HS-5 (cell line): ENCODE results near the gene CDH12.
"Not testable (repeated sequence)": the region's sequence is repeated elsewhere in the genome, so short reads cannot be mapped to it uniquely, and the experiment has no call there.

Experiments
- DNase-seq: peaks from one replicate; pipeline ENCODE4 v3.0.0-alpha.2; 2012; ENCODE audit warnings: low read depth

CDH12 gene

DNA sequence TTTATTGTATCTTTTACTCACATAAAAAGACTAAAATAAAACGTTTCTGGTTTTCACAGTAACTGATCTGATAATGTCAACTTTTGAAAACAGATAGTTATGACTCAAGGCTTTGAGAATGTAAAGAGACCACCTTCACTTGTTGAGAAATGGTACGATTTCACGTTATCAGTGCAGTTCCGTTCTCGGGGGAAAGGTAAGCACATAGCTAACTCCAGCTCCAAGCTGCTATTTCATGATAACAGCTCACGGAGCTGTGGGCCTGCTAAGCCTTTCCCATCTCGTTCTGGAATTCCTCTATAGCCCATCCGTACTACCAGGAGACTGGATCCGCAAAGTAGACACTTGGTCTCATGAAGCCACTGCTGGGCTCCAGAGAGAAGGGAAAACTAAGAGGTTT lies 701.3 kb downstream of the CDH12 start:
- DNase-seq: not testable (repeated sequence)

DNA sequence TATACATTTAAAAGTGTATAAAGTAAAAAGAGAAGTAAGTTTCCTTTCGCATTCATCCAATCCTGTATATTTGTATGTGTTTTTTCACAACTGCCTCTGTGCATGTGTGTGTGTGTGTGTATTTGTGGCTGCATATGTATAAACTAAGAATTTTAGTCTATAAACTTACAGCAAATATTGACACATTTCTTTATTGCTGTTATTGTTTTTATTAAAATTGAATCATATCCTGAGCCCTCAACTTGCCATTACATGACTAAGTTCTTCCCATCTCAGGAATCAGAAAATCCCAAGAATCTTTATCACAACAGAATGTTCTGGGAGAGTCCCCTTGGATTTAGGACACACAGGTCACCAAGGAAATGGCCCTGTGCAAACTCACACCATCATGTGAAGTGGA lies 712.7 kb downstream of the CDH12 start:
- not testable (repeated sequence) for DNase-seq

- not testable (repeated sequence) for DNase-seq
Measured at GRCh38 chr5:22139662-22140300, 713.4 kb downstream of the CDH12 start.

- DNase-seq: no peak
Measured at GRCh38 chr5:22111320-22111719, 741.8 kb downstream of the CDH12 start.

DNA sequence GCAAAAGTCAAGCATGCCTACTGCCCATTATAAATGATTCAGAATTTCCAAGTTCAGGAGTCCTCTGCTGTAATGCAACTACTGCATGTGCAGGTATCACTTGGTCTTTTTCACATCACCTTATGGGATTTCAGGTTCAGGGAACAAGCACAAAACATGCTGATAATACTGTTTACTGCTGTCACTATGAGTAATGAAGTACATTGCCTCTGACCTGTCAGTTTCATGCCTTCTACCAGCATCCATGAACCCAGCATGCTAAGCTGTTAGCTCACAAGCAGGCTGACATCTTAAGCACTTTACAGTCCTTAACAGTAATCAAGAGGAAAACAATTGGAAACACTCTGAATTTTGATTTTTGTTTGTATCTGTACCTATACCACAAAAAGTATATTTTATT lies 743.8 kb downstream of the CDH12 start:
- no peak for DNase-seq

GRCh38 chr5:22108545-22108944 lies 744.6 kb downstream of the CDH12 start:
- no peak for DNase-seq

GRCh38 chr5:22102823-22103359 lies 750.3 kb downstream of the CDH12 start:
- no peak for DNase-seq

- no peak for DNase-seq
Measured at GRCh38 chr5:22088517-22088916, 764.6 kb downstream of the CDH12 start.

GRCh38 chr5:22079566-22079965 lies 773.6 kb downstream of the CDH12 start:
- DNase-seq: no peak

GRCh38 chr5:22079002-22079401 lies 774.1 kb downstream of the CDH12 start:
- no peak for DNase-seq

GRCh38 chr5:22076586-22076985 lies 776.6 kb downstream of the CDH12 start:
- DNase-seq: no peak

GRCh38 chr5:22070186-22070728 lies 782.9 kb downstream of the CDH12 start:
- DNase-seq: no peak

DNA sequence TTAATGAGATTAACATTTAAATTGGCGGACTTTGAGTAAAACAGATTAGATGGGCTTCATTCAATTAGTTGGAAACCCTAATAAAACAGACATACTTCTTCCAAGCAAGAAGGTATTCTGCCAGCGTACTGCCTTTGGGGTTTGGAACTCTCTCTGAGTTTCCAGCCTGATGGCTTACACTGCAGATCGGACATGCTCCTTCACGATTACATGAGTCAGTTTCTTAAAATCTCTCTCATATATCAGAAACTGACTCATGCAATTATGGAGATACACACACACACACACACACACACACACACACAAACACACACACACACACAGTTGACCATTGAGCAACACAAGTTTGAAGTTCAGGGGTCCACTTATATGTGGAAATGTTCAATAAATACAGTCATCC lies 789.4 kb downstream of the CDH12 start:
- no peak for DNase-seq

DNA sequence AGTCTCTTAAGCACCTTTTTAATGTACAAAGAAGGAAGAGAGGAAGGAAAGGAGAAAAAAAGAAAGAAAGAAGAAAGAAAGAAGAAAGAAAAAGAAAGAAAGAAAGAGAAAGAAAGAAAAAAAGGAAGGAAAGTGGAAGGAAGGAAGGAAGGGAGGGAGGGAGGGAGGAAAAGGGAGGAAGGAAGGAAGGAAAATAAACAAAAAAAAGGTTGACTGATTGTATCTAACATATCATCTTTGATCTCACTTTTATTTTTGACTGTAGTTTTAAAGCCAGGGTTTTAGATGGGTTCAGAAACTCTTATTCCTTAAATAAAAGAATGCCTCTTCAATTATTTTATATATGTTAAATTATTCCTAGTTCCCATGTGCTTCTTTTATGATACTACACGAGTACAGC lies 794.5 kb downstream of the CDH12 start:
- DNase-seq: no peak

DNA sequence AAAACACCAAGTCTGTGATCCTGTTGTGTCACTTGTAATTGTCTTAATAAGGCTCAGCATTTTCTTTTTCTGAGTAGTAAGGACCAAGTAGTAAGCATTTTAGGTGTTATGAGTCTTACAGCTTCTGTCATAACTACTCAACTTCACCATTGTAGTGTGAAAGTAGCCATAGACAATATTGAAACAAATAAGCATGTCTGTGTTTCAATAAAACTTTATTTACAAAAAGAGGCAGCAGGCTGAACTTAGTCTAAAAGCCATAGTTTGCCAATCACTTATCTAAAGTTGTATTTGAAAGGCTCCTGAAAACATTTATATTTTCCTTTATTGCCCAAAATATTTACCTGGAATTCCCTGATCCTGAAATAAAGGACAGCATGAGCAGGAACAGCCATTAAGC lies 796.1 kb downstream of the CDH12 start:
- no peak for DNase-seq

DNA sequence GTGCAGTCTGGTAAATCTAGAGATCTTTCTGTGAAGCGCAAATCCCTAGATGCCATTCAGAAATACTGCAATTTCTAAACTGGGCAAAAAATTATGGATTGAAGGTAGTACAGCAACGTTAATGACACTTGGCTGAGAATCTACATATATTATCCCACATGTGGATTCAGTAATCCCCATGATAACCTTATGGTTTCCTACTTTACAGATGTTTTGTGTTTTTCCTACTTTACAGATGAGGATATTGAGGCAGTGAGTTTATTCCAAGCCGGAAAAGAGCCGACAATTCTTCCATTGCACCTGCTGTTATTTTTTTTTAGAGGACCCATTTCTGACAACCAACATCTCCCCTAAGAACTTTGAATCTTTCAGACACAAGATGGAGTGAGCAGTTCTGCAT lies 796.5 kb downstream of the CDH12 start:
- no peak for DNase-seq

DNA sequence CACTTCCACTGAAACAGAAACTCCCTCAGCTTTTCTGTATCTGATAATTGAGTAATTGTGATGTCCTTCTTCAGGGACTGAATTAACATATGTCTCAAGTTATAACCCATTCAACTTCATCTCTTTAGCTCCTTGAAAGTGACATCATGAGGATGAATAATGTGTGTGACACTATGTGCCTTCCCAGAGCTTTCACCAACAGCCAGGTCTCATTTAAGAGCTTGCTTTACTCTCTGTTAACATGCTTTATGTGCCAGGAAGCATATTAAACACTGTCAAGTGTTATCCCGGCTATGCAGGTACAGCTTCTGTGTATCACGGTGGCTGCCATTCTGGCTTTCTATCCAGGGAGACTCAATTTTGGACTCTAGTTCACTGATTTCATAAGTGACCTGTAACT lies 799.9 kb downstream of the CDH12 start:
- no peak for DNase-seq

DNA sequence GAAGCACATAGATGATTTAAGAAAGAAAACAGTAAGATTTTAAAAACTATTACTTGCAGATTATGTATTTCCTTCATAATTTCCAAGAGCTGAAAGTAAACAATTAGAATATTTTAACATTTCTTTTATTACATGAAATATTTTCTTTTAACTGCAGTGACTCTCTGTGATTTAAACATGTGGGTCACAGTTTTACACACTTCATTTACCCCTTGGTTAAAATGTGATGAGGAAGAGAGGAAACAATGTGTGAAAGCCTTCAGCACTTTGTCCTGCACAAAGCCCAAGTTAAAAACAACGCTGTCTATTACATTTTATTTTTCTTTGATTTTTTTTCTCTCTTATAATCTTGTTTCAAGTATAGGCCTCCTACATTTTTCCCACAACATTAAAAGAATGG lies 801.3 kb downstream of the CDH12 start:
- DNase-seq: no peak

GRCh38 chr5:22050931-22051330 lies 802.2 kb downstream of the CDH12 start:
- no peak for DNase-seq

DNA sequence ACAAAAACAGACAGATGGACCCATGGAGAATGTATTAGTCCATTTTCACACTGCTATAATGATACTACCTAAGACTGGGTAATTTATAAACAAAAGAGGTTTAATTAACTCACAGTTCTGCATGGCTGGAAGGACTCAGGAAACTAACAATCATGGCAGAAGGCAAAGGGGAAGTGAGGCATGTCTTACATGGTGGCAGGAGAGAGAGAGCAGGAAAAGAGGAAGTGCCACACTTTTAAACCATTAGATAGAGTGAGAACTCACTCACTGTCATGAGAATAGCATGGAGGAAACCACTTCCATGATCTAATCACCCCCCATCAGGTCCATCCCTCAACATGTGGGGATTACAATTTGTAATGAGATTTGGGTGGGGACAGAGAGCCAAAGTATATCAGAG lies 808.9 kb downstream of the CDH12 start:
- DNase-seq: no peak

GRCh38 chr5:22036061-22036460 lies 817.1 kb downstream of the CDH12 start:
- no peak for DNase-seq

- no peak for DNase-seq
Measured at GRCh38 chr5:22033066-22033465, 820.1 kb downstream of the CDH12 start.

DNA sequence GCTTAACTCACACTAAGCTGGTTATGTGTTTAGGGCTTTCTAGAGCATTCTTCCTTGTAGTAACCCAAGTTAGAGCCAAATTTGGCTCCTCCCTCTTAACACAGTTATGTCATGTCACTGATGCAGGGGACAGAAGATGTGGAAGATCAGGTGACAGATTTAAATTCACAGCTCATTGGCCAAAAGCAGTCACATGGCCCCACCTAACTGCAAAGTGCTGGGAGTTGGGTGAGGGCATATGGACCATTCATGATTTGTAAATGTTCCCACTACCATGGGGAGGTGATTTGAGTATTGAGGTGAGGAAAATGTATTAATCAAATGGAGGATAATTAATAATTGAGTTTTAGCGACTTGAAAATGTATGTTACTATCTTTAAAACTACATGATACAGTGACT lies 829.4 kb downstream of the CDH12 start:
- no peak for DNase-seq

DNA sequence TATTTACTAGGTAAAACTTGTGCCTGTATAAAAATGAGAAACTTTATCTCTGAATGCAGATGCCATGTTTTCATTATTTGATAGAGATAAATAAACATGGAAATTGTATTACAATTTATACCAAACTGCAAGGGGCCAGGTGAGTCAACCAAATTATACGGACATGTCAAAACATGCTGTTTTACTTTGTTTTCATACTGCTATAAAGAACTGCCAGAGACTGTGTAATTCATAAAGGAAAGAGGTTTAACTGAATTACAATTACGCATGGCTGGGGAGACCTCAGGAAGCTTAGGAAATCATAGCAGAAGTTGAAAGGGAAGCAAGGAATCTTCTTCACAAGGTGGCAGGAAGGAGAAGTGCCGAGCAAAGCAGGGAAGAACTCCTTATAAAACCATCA lies 840.3 kb downstream of the CDH12 start:
- DNase-seq: not testable (repeated sequence)
